Astrocyte (in vitro differentiated cells and primary cell): Measurements from ENCODE around the gene GPR39.

Experiments
- CTCF ChIP-seq: IDR thresholded peaks from 2 replicates; pipeline ENCODE4 v1.5.1; 2011; ENCODE audit warnings: low read depth, mild to moderate bottlenecking, inconsistent platforms, low read length, moderate library complexity; ENCODE audit not compliant: insufficient read depth
- EZH2 ChIP-seq: IDR thresholded peaks from 2 replicates; pipeline ENCODE4 v1.6.1; 2012; ENCODE audit warnings: mild to moderate bottlenecking, low read length, inconsistent platforms; ENCODE audit not compliant: insufficient read depth

GRCh38 chr2:132449868-132450267, 33.3 kb downstream of the GPR39 start:
- TF ChIP-seq EZH2 (no peak), CTCF (no peak)
